GM18517 (cell line): ENCODE results near the gene DGKB.

Source experiments
- ATAC-seq: cut with Tn5 transposase; IDR thresholded peaks from one replicate; pipeline ENCODE4 v1.9.1; 2021; ENCODE audit warnings: mild to moderate bottlenecking, moderate library complexity; ENCODE audit not compliant: unreplicated experiment

DGKB gene

GRCh38 chr7:14825912-14826311, 76.6 kb downstream of the DGKB start:
- ATAC-seq = no peak

GRCh38 chr7:14822481-14822854, 80.1 kb downstream of the DGKB start:
- ATAC-seq = no peak

GRCh38 chr7:14821757-14822480, 80.6 kb downstream of the DGKB start:
- no peak for ATAC-seq

- ATAC-seq = no peak
Measured at GRCh38 chr7:14818871-14819270, 83.7 kb downstream of the DGKB start.

- ATAC-seq = no peak
Measured at GRCh38 chr7:14817829-14818614, 84.5 kb downstream of the DGKB start.

- ATAC-seq = no peak
Measured at GRCh38 chr7:14807507-14807906, 95.0 kb downstream of the DGKB start.

- no peak for ATAC-seq
Measured at GRCh38 chr7:14806891-14807290, 95.7 kb downstream of the DGKB start.

GRCh38 chr7:14805105-14805719, 97.3 kb downstream of the DGKB start:
- ATAC-seq = no peak

GRCh38 chr7:14800664-14801063, 101.9 kb downstream of the DGKB start:
- no peak for ATAC-seq

- no peak for ATAC-seq
Measured at GRCh38 chr7:14793151-14793550, 109.4 kb downstream of the DGKB start.

- no peak for ATAC-seq
Measured at GRCh38 chr7:14787551-14787950, 115.0 kb downstream of the DGKB start.

- ATAC-seq = no peak
Measured at GRCh38 chr7:14786314-14786895, 116.1 kb downstream of the DGKB start.

- no peak for ATAC-seq
Measured at GRCh38 chr7:14777806-14778205, 124.7 kb downstream of the DGKB start.

GRCh38 chr7:14776266-14776665, 126.3 kb downstream of the DGKB start:
- no peak for ATAC-seq

- no peak for ATAC-seq
Measured at GRCh38 chr7:14773729-14774271, 128.8 kb downstream of the DGKB start.

- no peak for ATAC-seq
Measured at GRCh38 chr7:14770614-14771013, 131.9 kb downstream of the DGKB start.

- no peak for ATAC-seq
Measured at GRCh38 chr7:14769261-14769660, 133.3 kb downstream of the DGKB start.

- no peak for ATAC-seq
Measured at GRCh38 chr7:14767716-14768425, 134.7 kb downstream of the DGKB start.

GRCh38 chr7:14766747-14767146, 135.8 kb downstream of the DGKB start:
- no peak for ATAC-seq

GRCh38 chr7:14765731-14766130, 136.8 kb downstream of the DGKB start:
- no peak for ATAC-seq

- no peak for ATAC-seq
Measured at GRCh38 chr7:14762561-14762960, 140.0 kb downstream of the DGKB start.
